Endodermal cell (in vitro differentiated cells): Measurements from ENCODE around the gene GFOD2. TPM values are rescaled to one million over a fixed set of nuclear protein-coding genes. Genes with fewer than 3 reads are reported as not detected.

ENCODE experiments used
- DNase-seq: peaks from one replicate; pipeline ENCODE4 v3.0.0-alpha.2; 2017
- H3K27ac ChIP-seq: 2 replicates; pipeline ENCODE4 v1.5.1; 2013; ENCODE audit warnings: mild to moderate bottlenecking, low read depth, low read length, moderate library complexity
- H3K27me3 ChIP-seq: 2 replicates; pipeline ENCODE4 v1.6.1; 2013; ENCODE audit warnings: mild to moderate bottlenecking, low read length, moderate library complexity; ENCODE audit not compliant: insufficient read depth, control insufficient read depth, poor library complexity, severe bottlenecking
- H3K36me3 ChIP-seq: 2 replicates; pipeline ENCODE4 v1.7.0; 2013; ENCODE audit warnings: mild to moderate bottlenecking, low read length, moderate library complexity; ENCODE audit not compliant: control insufficient read depth, insufficient read depth
- H3K4me1 ChIP-seq: one replicate; pipeline ENCODE4 v1.7.0; 2013; ENCODE audit warnings: low read length; ENCODE audit not compliant: control insufficient read depth, insufficient read depth
- H3K4me3 ChIP-seq: 2 replicates; pipeline ENCODE4 v1.5.1; 2013; ENCODE audit warnings: mild to moderate bottlenecking, low read length, moderate library complexity
- H3K9ac ChIP-seq: 2 replicates; pipeline ENCODE4 v1.6.1; 2013; ENCODE audit warnings: mild to moderate bottlenecking, low read length, moderate library complexity; ENCODE audit not compliant: poor library complexity, severe bottlenecking; ENCODE audit errors: extremely low read depth
- H3K9me3 ChIP-seq: 2 replicates; pipeline ENCODE4 v1.6.1; 2013; ENCODE audit warnings: mild to moderate bottlenecking, low read length, moderate library complexity; ENCODE audit not compliant: control insufficient read depth
- H3K27ac Mint-ChIP-seq: 2 replicates; pipeline ENCODE4 v1.8.0; 2020; ENCODE audit warnings: mixed read lengths
- H3K27me3 Mint-ChIP-seq: 2 replicates; pipeline ENCODE4 v1.8.0; 2021; ENCODE audit warnings: mild to moderate bottlenecking, mixed read lengths; ENCODE audit not compliant: insufficient read depth
- H3K36me3 Mint-ChIP-seq: 2 replicates; pipeline ENCODE4 v1.8.0; 2020; ENCODE audit warnings: low read depth, mixed read lengths
- H3K4me1 Mint-ChIP-seq: 2 replicates; pipeline ENCODE4 v1.8.0; 2020; ENCODE audit warnings: mixed read lengths
- H3K4me3 Mint-ChIP-seq: 2 replicates; pipeline ENCODE4 v1.8.0; 2020; ENCODE audit warnings: mild to moderate bottlenecking, moderate library complexity, mixed read lengths
- H3K9me3 Mint-ChIP-seq: 2 replicates; pipeline ENCODE4 v1.8.0; 2020; ENCODE audit warnings: mild to moderate bottlenecking, mixed read lengths
- WGBS, 2 experiments: methylation state at CpG; one replicate each; pipeline versions ENCODE4 v1.1.5 to v1.1.7; 2013; ENCODE audit warnings: missing lambda C conversion rate in 2 of 2, mixed read lengths in 1 of 2; ENCODE audit not compliant: insufficient coverage in 1 of 2, insufficient read length in 1 of 2; 5-methylcytosine and 5-hydroxymethylcytosine counted together
- total RNA-seq, 2 donors: library from RNA; stranded (reverse); fragmentation: NEBNext Ultra II Directional in 1 of 2; extraction: Animal tissue kit (Norgen Biotek cat#: 25700) in 1 of 2; gene quantifications; 2 replicates in 1 of 2; 3 replicates in 1 of 2; pipeline ENCODE4 v1.2.1, GENCODE V29; 2021
- TF ChIP-seq, protein P1 (sequence below): fragments of 200-600 bp; sonication (generic); conservative IDR thresholded peaks from 2 replicates; pipeline ENCODE4 v1.5.0; 2021; ENCODE audit warnings: antibody characterized with exemption, mild to moderate bottlenecking

GFOD2 gene
- total RNA-seq, 2 donors from 2014 or later, result 18.2 to 21.2 TPM

DNA sequence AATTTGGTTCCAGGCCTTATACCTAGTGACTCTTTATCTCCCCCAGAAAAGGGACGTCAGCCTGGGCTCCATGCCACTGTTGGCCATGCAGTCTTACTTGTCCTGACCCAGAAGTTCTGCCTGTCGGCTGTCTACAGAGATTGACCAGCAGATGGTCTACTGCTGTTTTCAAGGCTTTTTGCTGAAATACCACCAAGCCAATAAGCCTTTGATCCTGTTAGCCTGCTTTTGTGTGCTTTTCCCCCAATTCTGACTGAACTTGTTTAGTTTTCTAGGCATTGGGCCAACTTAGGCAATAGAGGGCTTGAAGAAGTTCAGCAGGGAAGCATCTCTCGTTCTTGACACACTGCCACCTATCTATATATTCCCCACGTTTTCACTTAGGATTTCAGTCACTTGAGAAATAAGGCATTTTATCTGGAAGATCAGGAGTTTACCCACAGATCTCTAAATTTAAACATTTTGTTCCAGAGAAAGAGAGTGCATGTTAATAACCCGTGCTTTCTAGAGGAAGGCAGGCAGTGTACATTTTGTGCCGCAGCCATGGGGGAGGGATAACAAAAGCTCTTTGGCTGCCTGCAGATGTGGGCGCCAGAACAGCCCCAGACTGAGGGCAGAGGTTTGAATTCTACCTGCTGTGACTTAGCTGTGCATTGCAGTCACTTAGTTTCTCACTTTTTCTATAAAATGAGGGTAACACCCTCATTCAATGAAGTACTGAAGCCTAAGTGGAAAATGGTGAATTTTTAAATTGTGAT, 86.5 kb downstream of the GFOD2 start:
- H3K4me3 ChIP-seq, result no peak overlapping the region
- H3K9me3 Mint-ChIP-seq, result no peaks in the 10 kb centered on the region
- H3K4me3 Mint-ChIP-seq, result no peak overlapping the region
- WGBS, 2 experiments, result 87 to 90% methylated on average over 6 to 7 of the region's 7 CpGs
- no peak overlapping the region for H3K27ac Mint-ChIP-seq
- no peak for DNase-seq
- H3K36me3 ChIP-seq, result peaks cover 81% of the 10 kb centered on the region
- no peaks in the 10 kb centered on the region for H3K27me3 ChIP-seq
- no peak overlapping the region for H3K27ac ChIP-seq
- TF ChIP-seq, protein P1, sequence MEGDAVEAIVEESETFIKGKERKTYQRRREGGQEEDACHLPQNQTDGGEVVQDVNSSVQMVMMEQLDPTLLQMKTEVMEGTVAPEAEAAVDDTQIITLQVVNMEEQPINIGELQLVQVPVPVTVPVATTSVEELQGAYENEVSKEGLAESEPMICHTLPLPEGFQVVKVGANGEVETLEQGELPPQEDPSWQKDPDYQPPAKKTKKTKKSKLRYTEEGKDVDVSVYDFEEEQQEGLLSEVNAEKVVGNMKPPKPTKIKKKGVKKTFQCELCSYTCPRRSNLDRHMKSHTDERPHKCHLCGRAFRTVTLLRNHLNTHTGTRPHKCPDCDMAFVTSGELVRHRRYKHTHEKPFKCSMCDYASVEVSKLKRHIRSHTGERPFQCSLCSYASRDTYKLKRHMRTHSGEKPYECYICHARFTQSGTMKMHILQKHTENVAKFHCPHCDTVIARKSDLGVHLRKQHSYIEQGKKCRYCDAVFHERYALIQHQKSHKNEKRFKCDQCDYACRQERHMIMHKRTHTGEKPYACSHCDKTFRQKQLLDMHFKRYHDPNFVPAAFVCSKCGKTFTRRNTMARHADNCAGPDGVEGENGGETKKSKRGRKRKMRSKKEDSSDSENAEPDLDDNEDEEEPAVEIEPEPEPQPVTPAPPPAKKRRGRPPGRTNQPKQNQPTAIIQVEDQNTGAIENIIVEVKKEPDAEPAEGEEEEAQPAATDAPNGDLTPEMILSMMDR, result no peak
- no peak overlapping the region for H3K9ac ChIP-seq
- peaks cover 60% of the 10 kb centered on the region for H3K36me3 Mint-ChIP-seq
- H3K27me3 Mint-ChIP-seq, result no peaks in the 10 kb centered on the region
- no peaks in the 10 kb centered on the region for H3K4me1 Mint-ChIP-seq
- H3K4me1 ChIP-seq, result no peaks in the 10 kb centered on the region
- H3K9me3 ChIP-seq, result no peaks in the 10 kb centered on the region

DNA sequence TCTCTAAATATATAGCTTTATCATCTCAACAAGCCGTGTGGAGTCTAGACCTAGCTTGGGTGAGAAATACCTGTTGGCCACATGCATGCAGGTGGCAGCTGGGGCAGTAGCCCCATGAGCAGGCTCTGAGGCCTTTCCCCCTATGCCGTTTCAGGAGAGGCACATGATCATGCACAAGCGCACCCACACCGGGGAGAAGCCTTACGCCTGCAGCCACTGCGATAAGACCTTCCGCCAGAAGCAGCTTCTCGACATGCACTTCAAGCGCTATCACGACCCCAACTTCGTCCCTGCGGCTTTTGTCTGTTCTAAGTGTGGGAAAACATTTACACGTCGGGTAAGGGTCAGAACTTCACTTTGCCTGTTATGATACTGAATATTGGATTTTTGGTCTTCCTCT, 90.9 kb downstream of the GFOD2 start:
- TF ChIP-seq, protein P1, result no peak
- Histone ChIP-seq H3K9ac (no peak overlapping the region), H3K36me3 (peaks cover 78% of the 10 kb centered on the region), H3K27me3 (no peaks in the 10 kb centered on the region), H3K9me3 (no peaks in the 10 kb centered on the region), H3K4me1 (no peaks in the 10 kb centered on the region), H3K27ac (no peak overlapping the region), H3K4me3 (no peak overlapping the region)
- Mint-ChIP-seq H3K36me3 (peaks cover 68% of the 10 kb centered on the region), H3K27me3 (no peaks in the 10 kb centered on the region), H3K4me1 (no peaks in the 10 kb centered on the region), H3K4me3 (no peak overlapping the region), H3K27ac (peak overlapping the region; percentile 7), H3K9me3 (no peaks in the 10 kb centered on the region)
- DNase-seq, result no peak
- 96 to 99% methylated on average over 14 of the region's 14 CpGs for WGBS, 2 experiments

Other genes starting within 250 kb of the GFOD2 start
- gene ATP6V0D1, start 238.2 kb downstream of the GFOD2 start, total RNA-seq, result 10 to 100 TPM; 56.0 to 58.3 TPM
- not detected for gene AGRP, start 235.8 kb downstream of the GFOD2 start, total RNA-seq
- gene RIPOR1, start 190.5 kb downstream of the GFOD2 start, total RNA-seq, result 10 to 100 TPM; 39.9 to 54.1 TPM
- 10 to 100 TPM; 61.3 to 74.6 TPM for gene CTCF, start 156.8 kb downstream of the GFOD2 start, total RNA-seq
- gene CARMIL2, start 74.2 kb downstream of the GFOD2 start, total RNA-seq, result 10 to 100 TPM; 13.6 to 19.8 TPM
- gene ACD, start 59.1 kb downstream of the GFOD2 start, total RNA-seq, result 10 to 100 TPM; 39.3 to 41.5 TPM
- gene PARD6A, start 58.4 kb downstream of the GFOD2 start, total RNA-seq, result 1 to 10 TPM; 2.6 to 3.7 TPM
- 10 to 100 TPM; 19.0 to 21.2 TPM for gene ENKD1, start 52.6 kb downstream of the GFOD2 start, total RNA-seq
- 1 to 10 TPM; 3.6 to 4.7 TPM for gene C16orf86, start 52.5 kb downstream of the GFOD2 start, total RNA-seq
- 10 to 100 TPM; 19.2 to 22.5 TPM for gene RANBP10, start 87.2 kb upstream of the GFOD2 start, total RNA-seq
- gene TSNAXIP1, start 87.6 kb upstream of the GFOD2 start, total RNA-seq, result 1 to 10 TPM; 2.8 to 3.2 TPM
- gene THAP11, start 123.0 kb upstream of the GFOD2 start, total RNA-seq, result 10 to 100 TPM; 28.0 to 32.9 TPM
- 100 to 1,000 TPM; 201 to 218 TPM for gene NUTF2, start 127.6 kb upstream of the GFOD2 start, total RNA-seq
- gene CENPT, start 128.4 kb upstream of the GFOD2 start, total RNA-seq, result 10 to 100 TPM; 43.7 to 57.2 TPM
- gene EDC4, start 153.7 kb upstream of the GFOD2 start, total RNA-seq, result 10 to 100 TPM; 69.2 to 74.3 TPM
- 1 to 10 TPM; 7.0 to 7.3 TPM for gene NRN1L, start 165.6 kb upstream of the GFOD2 start, total RNA-seq
- 10 to 100 TPM; 32.1 to 37.4 TPM for gene PSKH1, start 173.9 kb upstream of the GFOD2 start, total RNA-seq
- gene CTRL, start 212.5 kb upstream of the GFOD2 start, total RNA-seq, result 1 to 10 TPM in 1 of 2 donors, under 1 TPM in 1; 0.66 to 2.3 TPM
- 10 to 100 TPM; 15.5 to 16.5 TPM for gene PSMB10, start 217.5 kb upstream of the GFOD2 start, total RNA-seq
- gene LCAT, start 224.8 kb upstream of the GFOD2 start, total RNA-seq, result 10 to 100 TPM in 1 of 2 donors, 1 to 10 TPM in 1; 8.4 to 14.3 TPM
- 10 to 100 TPM; 37.9 to 43.4 TPM for gene SLC12A4, start 249.3 kb upstream of the GFOD2 start, total RNA-seq